Chondrocyte (in vitro differentiated cells): ENCODE results near the gene METTL4. TPM values are rescaled to one million over a fixed set of nuclear protein-coding genes. Genes with fewer than 3 reads are reported as not detected.

Source experiments
- DNase-seq: peaks from one replicate; pipeline ENCODE4 v3.0.0; 2021; ENCODE audit warnings: mixed read lengths, low spot score
- H3K27ac Mint-ChIP-seq: one replicate; pipeline ENCODE4 v1.8.0; 2021; ENCODE audit warnings: mild to moderate bottlenecking, moderate library complexity, mixed read lengths; ENCODE audit not compliant: unreplicated experiment
- H3K27me3 Mint-ChIP-seq: 2 replicates; pipeline ENCODE4 v1.8.0; 2021; ENCODE audit warnings: low read depth, mixed read lengths
- H3K36me3 Mint-ChIP-seq: 2 replicates; pipeline ENCODE4 v1.8.0; 2021; ENCODE audit warnings: low read depth, mixed read lengths
- H3K4me1 Mint-ChIP-seq: 2 replicates; pipeline ENCODE4 v1.8.0; 2021; ENCODE audit warnings: low read depth, mild to moderate bottlenecking, mixed read lengths
- H3K4me3 Mint-ChIP-seq: one replicate; pipeline ENCODE4 v1.8.0; 2021; ENCODE audit warnings: mild to moderate bottlenecking, moderate library complexity, mixed read lengths; ENCODE audit not compliant: unreplicated experiment
- H3K9me3 Mint-ChIP-seq: 2 replicates; pipeline ENCODE4 v1.8.0; 2021; ENCODE audit warnings: low read depth, mixed read lengths
- CTCF ChIP-seq: fragments of 200-600 bp; sonication (generic); IDR thresholded peaks from 2 replicates; pipeline ENCODE4 v1.5.0; 2021; ENCODE audit warnings: antibody characterized with exemption, mild to moderate bottlenecking, moderate library complexity
- total RNA-seq: library from RNA; stranded (reverse); gene quantifications from 3 replicates; pipeline ENCODE4 v1.2.1, GENCODE V29; 2021

The METTL4 gene
- total RNA-seq, 1 donor from 2014 or later = 6.5 TPM

DNA sequence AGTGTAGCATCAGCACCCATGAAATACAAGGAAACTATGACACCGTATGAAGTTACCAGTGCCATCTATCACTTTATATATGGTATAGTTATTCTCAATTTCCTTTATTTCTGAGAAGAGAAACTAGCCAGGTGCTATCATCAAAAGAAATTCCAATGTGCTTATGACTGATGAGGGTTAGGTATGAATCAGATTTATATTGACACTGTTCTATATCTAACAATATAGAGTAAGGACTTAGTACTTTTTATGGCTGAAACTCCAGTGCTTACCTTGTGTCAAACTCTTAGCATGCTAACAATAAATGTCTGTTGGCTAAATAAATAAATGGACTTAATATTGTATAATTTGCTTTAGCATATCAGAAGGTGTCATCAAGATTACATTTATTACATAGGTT lies 6.9 kb downstream of the METTL4 start:
- Mint-ChIP-seq H3K36me3 (peaks cover 6% of the 10 kb centered on the region), H3K4me3 (no peak overlapping the region), H3K4me1 (peaks cover 7% of the 10 kb centered on the region), H3K27ac (no peak overlapping the region), H3K27me3 (no peaks in the 10 kb centered on the region), H3K9me3 (no peaks in the 10 kb centered on the region)
- no peak for TF ChIP-seq CTCF
- no peak for DNase-seq

DNA sequence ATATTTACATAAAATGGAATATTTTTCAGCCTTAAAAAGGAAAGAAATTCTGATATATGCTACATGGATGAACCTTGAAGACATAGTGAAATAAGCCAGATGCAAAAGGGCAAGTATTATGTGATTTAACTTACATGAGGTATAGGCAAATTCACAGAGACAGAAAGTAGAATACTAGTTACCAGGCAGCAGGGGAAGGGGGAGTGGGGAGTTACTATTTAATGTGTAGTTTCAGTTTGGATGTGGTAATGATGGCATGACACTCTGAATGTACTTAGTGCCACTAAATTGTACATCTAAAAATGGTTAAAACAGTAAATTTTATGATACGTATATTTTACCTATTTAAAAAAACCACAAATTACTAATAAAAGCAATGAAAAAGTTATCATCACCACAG lies 12.1 kb downstream of the METTL4 start:
- TF ChIP-seq CTCF = no peak
- DNase-seq = no peak
- Mint-ChIP-seq H3K4me1 (no peaks in the 10 kb centered on the region), H3K27me3 (no peaks in the 10 kb centered on the region), H3K9me3 (no peaks in the 10 kb centered on the region), H3K27ac (no peak overlapping the region), H3K4me3 (no peak overlapping the region), H3K36me3 (peaks cover 4% of the 10 kb centered on the region)

DNA sequence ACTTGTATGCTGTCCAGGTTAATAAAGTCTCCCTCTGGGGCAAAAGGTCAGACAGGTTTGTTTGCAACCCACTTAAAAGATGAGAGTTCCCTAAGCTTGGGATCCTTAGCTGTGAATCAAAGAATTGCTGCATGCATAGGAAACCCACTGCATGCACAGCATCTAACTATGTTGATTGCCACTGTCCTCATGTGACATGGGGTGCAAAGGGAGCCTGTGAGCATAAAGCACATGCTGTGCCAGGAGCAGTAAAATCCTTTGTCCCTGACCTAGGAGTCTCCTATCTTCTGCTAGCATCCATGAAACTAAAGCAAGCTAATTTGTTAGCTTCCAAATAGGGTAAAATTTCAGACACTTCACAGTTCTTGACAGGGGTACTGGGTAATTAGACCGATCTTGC lies 13.8 kb downstream of the METTL4 start:
- H3K4me1 Mint-ChIP-seq = no peaks in the 10 kb centered on the region
- H3K9me3 Mint-ChIP-seq = no peaks in the 10 kb centered on the region
- no peaks in the 10 kb centered on the region for H3K27me3 Mint-ChIP-seq
- no peak for DNase-seq
- H3K4me3 Mint-ChIP-seq = no peak overlapping the region
- H3K36me3 Mint-ChIP-seq = peaks cover 4% of the 10 kb centered on the region
- H3K27ac Mint-ChIP-seq = no peak overlapping the region
- no peak for TF ChIP-seq CTCF

GRCh38 chr18:2555895-2556294 lies 15.4 kb downstream of the METTL4 start:
- DNase-seq = no peak
- Mint-ChIP-seq H3K27me3 (no peaks in the 10 kb centered on the region), H3K4me1 (no peaks in the 10 kb centered on the region), H3K36me3 (peaks cover 4% of the 10 kb centered on the region), H3K27ac (no peak overlapping the region), H3K4me3 (no peak overlapping the region), H3K9me3 (no peaks in the 10 kb centered on the region)
- TF ChIP-seq CTCF = no peak

DNA sequence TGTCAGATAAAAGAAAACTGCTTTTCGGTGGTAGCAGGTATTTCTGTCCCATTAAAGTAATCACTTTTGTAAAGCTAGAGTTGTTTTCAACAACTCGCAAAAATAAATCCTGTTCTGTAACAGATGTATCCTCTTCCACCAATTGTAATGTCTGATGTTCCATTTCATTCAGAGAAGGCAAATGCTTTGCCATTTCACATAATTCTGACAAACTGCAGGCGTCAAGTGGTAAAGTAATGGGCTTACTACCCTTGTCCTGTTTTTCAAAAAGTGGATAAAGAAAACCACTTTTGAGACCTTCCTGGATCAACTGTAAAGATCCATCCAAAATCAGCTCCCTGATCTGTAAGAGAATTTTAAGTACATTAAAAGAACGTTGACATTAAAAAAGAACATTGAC lies 16.6 kb downstream of the METTL4 start:
- no peak for TF ChIP-seq CTCF
- no peak overlapping the region for H3K27ac Mint-ChIP-seq
- H3K4me1 Mint-ChIP-seq = no peaks in the 10 kb centered on the region
- no peaks in the 10 kb centered on the region for H3K27me3 Mint-ChIP-seq
- no peak overlapping the region for H3K4me3 Mint-ChIP-seq
- H3K36me3 Mint-ChIP-seq = peaks cover 4% of the 10 kb centered on the region
- DNase-seq = no peak
- no peaks in the 10 kb centered on the region for H3K9me3 Mint-ChIP-seq
